Spleen (tissue), 11 donors: ENCODE data around the gene SGPL1. TPM values are rescaled to one million over a fixed set of nuclear protein-coding genes. Genes with fewer than 3 reads are reported as not detected.

ENCODE experiments used
- DNase-seq: peaks from one replicate; pipeline ENCODE4 v3.0.0-alpha.2; 2020
- H3K27ac ChIP-seq, 8 donors: fragments of 200-600 bp; sonication (generic) in 7 of 8; 1 replicate in 4 of 8; 2 replicates in 4 of 8; pipeline versions ENCODE4 v1.5.0 to v1.8.0; 2016 to 2021; ENCODE audit warnings: inconsistent platforms in 4 of 8, mild to moderate bottlenecking in 4 of 8, moderate library complexity in 1 of 8
- H3K27me3 ChIP-seq, 7 donors: fragments of 200-600 bp; sonication (generic) in 6 of 7; replicated peaks in 1 of 7; 1 replicate in 4 of 7; 2 replicates in 3 of 7; pipeline versions ENCODE4 v1.5.0 to v1.8.0; 2016 to 2021; ENCODE audit warnings: inconsistent platforms in 3 of 7, mild to moderate bottlenecking in 1 of 7
- H3K36me3 ChIP-seq, 6 donors: fragments of 200-600 bp; sonication (generic) in 5 of 6; 1 replicate in 4 of 6; 2 replicates in 2 of 6; pipeline versions ENCODE4 v1.5.0 to v1.8.0; 2016 to 2021; ENCODE audit warnings: inconsistent platforms in 2 of 6
- H3K4me1 ChIP-seq, 6 donors: fragments of 200-600 bp; sonication (generic) in 5 of 6; 1 replicate in 3 of 6; 2 replicates in 3 of 6; pipeline versions ENCODE4 v1.5.0 to v1.8.0; 2016 to 2021; ENCODE audit warnings: inconsistent platforms in 3 of 6
- H3K4me3 ChIP-seq, 8 donors: fragments of 200-600 bp; sonication (generic) in 7 of 8; 1 replicate in 4 of 8; 2 replicates in 4 of 8; pipeline versions ENCODE4 v1.5.0 to v1.8.0; 2016 to 2021; ENCODE audit warnings: inconsistent platforms in 4 of 8, mild to moderate bottlenecking in 4 of 8, moderate library complexity in 2 of 8
- H3K9me3 ChIP-seq, 8 donors: fragments of 200-600 bp; sonication (generic) in 7 of 8; 1 replicate in 4 of 8; 2 replicates in 4 of 8; pipeline versions ENCODE4 v1.5.0 to v1.8.0; 2016 to 2021; ENCODE audit warnings: inconsistent platforms in 4 of 8
- POLR2A ChIP-seq, 3 donors: fragments of 450-650 bp; IDR thresholded peaks; one replicate each; pipeline ENCODE4 v1.5.1; 2017; ENCODE audit warnings: antibody characterized with exemption in 3 of 3, mild to moderate bottlenecking in 1 of 3
- POLR2AphosphoS5 ChIP-seq, 3 donors: sonication (generic); formaldehyde crosslinking; IDR thresholded peaks; one replicate each; pipeline ENCODE4 v1.5.1; 2017; ENCODE audit warnings: antibody characterized with exemption in 3 of 3
- WGBS, 5 donors: extraction: QIAGEN DNeasy Blood & Tissue Kit in 3 of 5; methylation state at CpG; one replicate each; pipeline versions ENCODE4 v1.1.5 to v1.1.7; 2013 to 2018; 5-methylcytosine and 5-hydroxymethylcytosine counted together
- intact Hi-C: fragments of 100-400 bp; cut with DNase I; formaldehyde crosslinking; loops from one replicate; pipeline ENCODE4 v1.15.0; 2023; ENCODE audit warnings: low total_unique reads
- polyA plus RNA-seq, 3 donors: library from polyadenylated mRNA; stranded (reverse); fragments of 200-250 nt; gene quantifications; one replicate each; pipeline ENCODE4 v1.2.1, GENCODE V29; 2013
- total RNA-seq, 7 donors: library from RNA; depleted of rRNA in 3 of 7; stranded (reverse); fragments of >200 nt in 3 of 7; fragmentation: NEBNext Ultra II Directional in 4 of 7; extraction: Animal tissue kit (Norgen Biotek cat#: 25700) in 4 of 7; gene quantifications; one replicate each; pipeline versions ENCODE4 v1.1.0 to v1.2.1, GENCODE V29; 2016 to 2021
- TF ChIP-seq, protein P1 (sequence below), 11 experiments: fragments of 200-600 bp in 7 of 11; fragments of 450-650 bp in 4 of 11; sonication (generic) in 4 of 11; IDR thresholded peaks in 8 of 11; conservative IDR thresholded peaks in 3 of 11; 1 replicate in 7 of 11; 2 replicates in 4 of 11; pipeline versions ENCODE4 v1.4.0 to v1.8.0; 2016 to 2021; ENCODE audit warnings: antibody characterized with exemption in 11 of 11, inconsistent platforms in 4 of 11, mild to moderate bottlenecking in 1 of 11
- donor health status: healthy with polysubstance abuse.
- donor health status: DM: no; HTN: no; CAD: no; lungs with moderate emphysema.
- donor health status: DM: no; HTN: no; CAD: no.
- donor health status: Bipolar disorder and iron deficiency.
- donor health status: healthy.
- donor health status: DM: no; HTN: no; CAD: no.
- donor health status: DM: yes; HTN: yes; CAD: no.

SGPL1 gene
- total and polyA plus RNA-seq, 10 donors: 6.8 to 75.1 (median 60.7) TPM

GRCh38 chr10:70920519-70920918 lies 104.8 kb downstream of the SGPL1 start:
- no peaks in the 10 kb centered on the region for H3K36me3 ChIP-seq
- DNase-seq: peak; percentile 22
- H3K9me3 ChIP-seq: no peaks in the 10 kb centered on the region
- peaks cover 0 to 3% (median 2%) of the 10 kb centered on the region in 6 donors for H3K4me1 ChIP-seq
- no peak overlapping the region for H3K4me3 ChIP-seq
- H3K27ac ChIP-seq: no peak overlapping the region
- intact Hi-C loops: loop anchor here (10.0 kb wide), 1 partner anchor 364 kb away; no protein-coding TSS in a partner anchor
- whole genome bisulfite sequencing, 5 donors: 61 to 89% (median 70%) methylated on average over 4 of the region's 4 CpGs
- TF ChIP-seq, protein P1, sequence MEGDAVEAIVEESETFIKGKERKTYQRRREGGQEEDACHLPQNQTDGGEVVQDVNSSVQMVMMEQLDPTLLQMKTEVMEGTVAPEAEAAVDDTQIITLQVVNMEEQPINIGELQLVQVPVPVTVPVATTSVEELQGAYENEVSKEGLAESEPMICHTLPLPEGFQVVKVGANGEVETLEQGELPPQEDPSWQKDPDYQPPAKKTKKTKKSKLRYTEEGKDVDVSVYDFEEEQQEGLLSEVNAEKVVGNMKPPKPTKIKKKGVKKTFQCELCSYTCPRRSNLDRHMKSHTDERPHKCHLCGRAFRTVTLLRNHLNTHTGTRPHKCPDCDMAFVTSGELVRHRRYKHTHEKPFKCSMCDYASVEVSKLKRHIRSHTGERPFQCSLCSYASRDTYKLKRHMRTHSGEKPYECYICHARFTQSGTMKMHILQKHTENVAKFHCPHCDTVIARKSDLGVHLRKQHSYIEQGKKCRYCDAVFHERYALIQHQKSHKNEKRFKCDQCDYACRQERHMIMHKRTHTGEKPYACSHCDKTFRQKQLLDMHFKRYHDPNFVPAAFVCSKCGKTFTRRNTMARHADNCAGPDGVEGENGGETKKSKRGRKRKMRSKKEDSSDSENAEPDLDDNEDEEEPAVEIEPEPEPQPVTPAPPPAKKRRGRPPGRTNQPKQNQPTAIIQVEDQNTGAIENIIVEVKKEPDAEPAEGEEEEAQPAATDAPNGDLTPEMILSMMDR (IDR thresholded peaks at IDR 0.05 in 8 of 11, conservative IDR thresholded peaks at IDR 0.05 in 3 of 11): no peak
- TF ChIP-seq POLR2AphosphoS5 (IDR thresholded peaks at IDR 0.05) (no peak), POLR2A (IDR thresholded peaks at IDR 0.05) (no peak)
- H3K27me3 ChIP-seq: peaks cover 0 to 70% (median 0%) of the 10 kb centered on the region in 7 donors

DNA sequence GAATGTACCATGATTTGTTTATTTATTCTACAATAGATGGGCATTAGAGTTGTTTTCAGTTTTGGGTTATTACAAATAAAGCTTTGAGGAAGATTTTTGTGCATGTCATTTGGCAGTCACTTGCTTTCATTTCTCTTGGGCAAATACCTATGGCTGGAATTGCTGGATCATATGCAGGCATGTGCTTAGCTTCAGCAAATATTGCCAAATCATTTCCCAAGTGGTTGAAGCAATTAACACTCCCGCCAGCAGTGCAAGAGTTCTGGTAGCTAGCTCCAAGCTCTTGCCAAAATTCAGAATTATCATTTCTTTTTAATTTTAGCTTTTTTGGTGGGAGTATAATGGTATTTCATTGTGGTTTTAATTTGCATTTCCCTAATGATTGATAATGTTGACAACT lies 105.5 kb downstream of the SGPL1 start:
- no peaks in the 10 kb centered on the region for H3K36me3 ChIP-seq
- 24 to 68% (median 35%) methylated on average over 1 of the region's 1 CpG for WGBS, 5 donors
- TF ChIP-seq, protein P1 (IDR thresholded peaks at IDR 0.05 in 8 of 11, conservative IDR thresholded peaks at IDR 0.05 in 3 of 11): no peak
- TF ChIP-seq POLR2AphosphoS5 (IDR thresholded peaks at IDR 0.05): no peak
- no peak for TF ChIP-seq POLR2A (IDR thresholded peaks at IDR 0.05)
- H3K4me1 ChIP-seq: peaks cover 0 to 7% (median 5%) of the 10 kb centered on the region in 6 donors
- no peak for DNase-seq
- no peaks in the 10 kb centered on the region for H3K9me3 ChIP-seq
- H3K4me3 ChIP-seq: no peak overlapping the region
- H3K27ac ChIP-seq: no peak overlapping the region
- intact Hi-C loops: loop anchor here (10.0 kb wide), 1 partner anchor 364 kb away; no protein-coding TSS in a partner anchor
- peaks cover 0 to 73% (median 0%) of the 10 kb centered on the region in 7 donors for H3K27me3 ChIP-seq

GRCh38 chr10:70923696-70924095 lies 107.9 kb downstream of the SGPL1 start:
- H3K4me3 ChIP-seq: no peak overlapping the region
- H3K36me3 ChIP-seq: no peaks in the 10 kb centered on the region
- no peaks in the 10 kb centered on the region for H3K9me3 ChIP-seq
- peaks cover 0 to 58% (median 0%) of the 10 kb centered on the region in 7 donors for H3K27me3 ChIP-seq
- intact Hi-C loops: loop anchor here (10.0 kb wide), 1 partner anchor 361 kb away; no protein-coding TSS in a partner anchor
- TF ChIP-seq POLR2AphosphoS5 (IDR thresholded peaks at IDR 0.05): no peak
- TF ChIP-seq POLR2A (IDR thresholded peaks at IDR 0.05): no peak
- TF ChIP-seq, protein P1 (IDR thresholded peaks at IDR 0.05 in 8 of 11, conservative IDR thresholded peaks at IDR 0.05 in 3 of 11): no peak
- no peak for DNase-seq
- H3K4me1 ChIP-seq: peaks cover 0 to 7% (median 5%) of the 10 kb centered on the region in 6 donors
- WGBS, 5 donors: 79 to 87% (median 83%) methylated on average over 8 of the region's 8 CpGs
- no peak overlapping the region for H3K27ac ChIP-seq

- peak; percentile 87 for DNase-seq
- Histone ChIP-seq H3K4me1 (peaks cover 0 to 7% (median 5%) of the 10 kb centered on the region in 6 donors), H3K4me3 (no peak overlapping the region), H3K36me3 (no peaks in the 10 kb centered on the region), H3K27ac (no peak overlapping the region), H3K9me3 (no peaks in the 10 kb centered on the region), H3K27me3 (peaks cover 0 to 53% (median 0%) of the 10 kb centered on the region in 7 donors)
- intact Hi-C loops: loop anchor here (5.0 to 10.0 kb wide), 2 partner anchors 287 to 359 kb away; partner anchors contain the start of gene UNC5B
- TF ChIP-seq, protein P1 (IDR thresholded peaks at IDR 0.05 in 8 of 11, conservative IDR thresholded peaks at IDR 0.05 in 3 of 11): peak; percentile 60 to 97 (median 92)
- TF ChIP-seq POLR2AphosphoS5 (IDR thresholded peaks at IDR 0.05): no peak
- 29 to 31% (median 29%) methylated on average over 22 of the region's 22 CpGs for WGBS, 5 donors
Observed at GRCh38 chr10:70925377-70926225, 109.9 kb downstream of the SGPL1 start.
